Measurements from ENCODE around the gene OPCML.

The OPCML gene

GRCh38 chr11:132638423-132638822 is 893.9 kb downstream of the OPCML start:
- FAIRE-seq, result no peak

DNA sequence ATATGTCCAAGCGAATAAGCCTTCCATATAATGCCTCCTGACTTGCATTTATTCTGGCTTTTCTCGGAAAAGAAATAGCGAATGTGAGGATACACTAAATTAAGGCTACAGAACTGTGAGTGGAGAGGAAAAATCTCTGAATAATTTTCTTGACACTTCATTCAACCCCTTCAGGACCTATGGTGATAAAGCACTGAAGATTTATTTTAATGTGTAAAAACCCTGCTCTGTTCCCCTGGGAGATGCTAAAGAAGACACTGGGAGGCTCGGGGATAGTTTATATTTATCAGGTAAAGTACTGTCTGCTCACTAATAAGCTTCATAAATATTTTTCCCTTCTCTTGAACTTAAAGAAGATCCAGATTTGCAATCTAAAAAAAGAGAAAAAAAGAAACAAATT is 895.8 kb downstream of the OPCML start:
- no peak for FAIRE-seq

DNA sequence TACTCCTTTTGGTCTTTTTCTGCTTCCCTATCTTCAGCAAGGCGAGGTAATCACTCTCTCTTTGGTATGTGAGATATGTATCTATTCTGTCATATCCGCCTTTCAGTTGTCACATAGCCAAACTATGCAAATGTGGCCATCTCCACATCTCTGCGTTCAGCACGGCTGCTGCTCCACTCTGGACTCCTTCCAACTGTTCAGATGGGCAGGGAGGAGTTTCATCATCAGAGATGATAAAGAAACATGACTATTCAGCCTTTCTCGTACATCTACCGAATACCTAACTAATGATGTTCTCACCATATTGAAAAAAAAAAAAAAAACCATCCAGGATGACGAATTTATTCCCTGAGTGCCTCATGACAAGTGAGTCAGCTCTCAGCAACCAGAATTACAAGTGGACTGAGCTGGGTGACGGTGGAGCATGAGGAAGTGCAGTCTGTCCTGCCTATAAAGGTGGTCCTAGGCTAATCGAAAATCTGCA is 899.6 kb downstream of the OPCML start:
- no peak for FAIRE-seq

DNA sequence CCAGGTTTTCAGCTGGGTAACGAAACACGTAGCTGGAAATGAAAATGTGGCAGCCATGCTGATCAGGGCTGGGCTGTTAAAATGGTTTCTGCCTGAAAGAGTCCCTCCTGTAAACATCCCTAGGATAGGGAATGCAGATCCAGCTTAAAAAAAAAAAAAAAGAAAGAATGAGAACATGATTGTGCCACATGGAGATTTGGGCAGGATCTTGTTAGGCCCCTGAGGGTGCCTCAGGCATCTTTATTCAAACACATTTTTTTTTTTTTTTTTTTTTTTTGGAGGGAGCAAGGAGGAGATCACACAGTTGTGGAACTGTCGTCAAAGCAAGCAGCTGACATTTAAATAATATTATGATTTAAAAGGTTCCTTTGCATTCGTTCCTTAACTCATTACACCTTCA is 900.3 kb downstream of the OPCML start:
- no peak for FAIRE-seq

GRCh38 chr11:132627981-132628380 is 904.3 kb downstream of the OPCML start:
- no peak for FAIRE-seq

DNA sequence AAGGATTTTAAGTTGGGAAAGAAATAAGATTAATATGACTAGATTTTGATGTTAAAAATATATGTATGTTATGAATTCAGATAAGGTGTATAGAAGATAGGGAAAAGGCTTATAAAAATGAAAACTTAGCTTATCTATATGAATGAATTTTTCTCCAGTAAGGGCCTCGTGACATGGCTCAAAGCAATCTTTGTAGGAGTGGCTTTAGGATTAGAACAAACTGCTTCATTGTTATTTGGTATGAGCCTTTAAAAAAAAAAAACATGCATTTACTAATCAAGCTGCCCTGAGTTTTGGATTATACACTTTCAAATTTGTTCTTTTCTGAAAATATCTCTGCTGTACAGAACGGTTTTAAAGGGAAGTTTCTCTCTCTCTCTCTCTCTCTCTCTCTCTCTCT is 905.9 kb downstream of the OPCML start:
- no peak for FAIRE-seq

DNA sequence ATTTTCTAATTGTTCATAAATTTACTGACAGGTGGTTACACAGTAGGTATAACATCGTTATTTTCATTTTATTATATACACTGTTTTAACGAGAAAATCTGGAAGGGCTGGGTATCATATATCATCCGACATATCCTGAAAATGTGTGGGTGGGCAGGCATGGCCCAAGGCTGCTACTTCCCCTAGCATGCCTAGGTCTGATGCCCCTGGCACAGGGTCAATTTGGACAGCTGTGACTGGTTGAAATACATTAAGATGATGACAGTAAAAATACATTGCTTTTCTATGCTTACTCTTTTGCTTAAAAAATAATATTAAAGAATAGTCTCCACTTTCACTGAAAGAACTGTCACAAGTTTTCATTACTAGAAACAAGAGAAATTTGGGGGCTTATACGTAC is 908.8 kb downstream of the OPCML start:
- FAIRE-seq, result no peak

DNA sequence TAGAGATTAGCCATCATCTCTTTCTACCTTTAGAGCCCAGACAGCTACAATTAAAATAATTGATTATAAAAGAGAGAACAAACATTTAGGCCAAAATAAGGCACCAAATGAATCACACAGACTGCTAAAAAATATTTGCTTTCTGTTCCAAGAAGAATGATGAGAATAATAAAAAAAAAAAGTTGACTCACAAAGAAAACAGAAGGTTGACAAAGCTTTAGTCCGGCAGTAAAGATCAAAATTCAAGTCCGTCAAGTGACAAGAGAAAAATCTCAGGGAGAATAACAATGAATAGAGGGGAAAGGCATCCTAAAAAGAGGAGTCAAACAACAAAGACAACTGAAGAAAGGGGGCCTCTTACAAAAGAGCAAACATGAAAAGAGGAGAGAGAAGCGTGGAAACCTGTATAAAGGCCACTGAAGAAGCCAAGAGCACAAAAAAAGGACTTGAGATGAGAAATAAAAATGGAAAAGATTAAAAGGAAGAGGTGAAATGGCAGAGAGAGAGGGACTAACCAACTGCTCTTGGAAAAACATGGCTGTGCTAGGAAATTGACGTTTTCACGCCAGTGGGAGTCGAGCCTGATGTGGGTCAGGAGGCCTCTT is 910.2 kb downstream of the OPCML start:
- no peak for FAIRE-seq

- FAIRE-seq, result no peak
Observed at GRCh38 chr11:132620423-132620822, 911.9 kb downstream of the OPCML start.

- FAIRE-seq, result no peak
Observed at GRCh38 chr11:132610791-132611190, 921.5 kb downstream of the OPCML start.

GRCh38 chr11:132610216-132610615 is 922.1 kb downstream of the OPCML start:
- no peak for FAIRE-seq

DNA sequence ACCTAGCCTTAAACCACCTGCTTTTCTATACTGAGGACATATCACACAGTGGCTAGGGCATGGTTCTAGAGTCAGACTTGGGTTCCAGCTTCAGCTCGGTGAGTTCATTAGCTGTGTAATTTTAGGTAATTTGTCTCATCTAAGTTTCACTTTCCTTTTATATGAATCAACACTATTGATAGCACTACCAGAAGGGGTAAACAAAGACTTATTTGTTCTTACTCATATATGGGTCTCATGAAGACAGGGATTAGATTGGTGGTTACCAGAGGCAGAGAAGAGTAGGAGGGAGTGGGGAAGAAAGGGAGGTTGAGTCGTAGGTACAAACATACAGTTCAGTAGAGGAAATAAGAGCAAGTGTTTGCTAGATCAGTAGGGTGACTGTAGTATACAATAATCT is 924.7 kb downstream of the OPCML start:
- FAIRE-seq, result no peak

DNA sequence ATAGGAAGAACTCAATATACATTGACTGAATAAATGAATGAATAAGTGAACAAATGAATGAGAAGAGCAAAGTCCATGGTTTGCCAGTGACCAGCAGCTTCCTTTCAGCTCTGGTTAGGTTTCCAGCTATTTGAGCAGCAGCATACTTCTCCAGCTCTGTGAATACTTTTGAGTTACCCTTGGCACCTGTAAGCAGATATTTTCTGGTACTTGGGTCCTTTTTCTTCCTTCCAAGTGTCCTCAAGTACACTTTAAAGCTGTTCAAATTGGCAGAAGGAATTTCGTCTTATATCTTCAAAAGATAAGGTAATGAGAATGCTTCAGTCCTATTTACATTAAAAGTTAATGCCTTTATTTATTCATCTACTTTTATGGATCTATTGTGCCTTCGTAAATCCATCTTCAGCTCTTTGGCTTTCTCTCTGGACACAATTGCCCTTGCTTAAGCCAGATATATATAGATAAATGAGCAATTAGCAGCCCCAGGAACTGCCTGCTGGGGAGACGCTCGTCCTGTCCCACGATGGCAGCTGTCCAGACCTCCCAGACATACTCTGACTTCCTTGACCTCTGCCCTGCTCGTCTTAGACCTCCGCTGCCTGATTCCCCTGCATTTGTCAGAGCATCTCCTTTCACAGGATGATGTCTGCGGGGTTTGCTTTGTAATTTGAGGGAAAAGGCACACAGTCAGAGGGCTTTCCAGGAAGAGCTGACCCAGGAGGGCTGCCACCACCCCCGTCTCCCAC is 926.3 kb downstream of the OPCML start:
- FAIRE-seq, result no peak

DNA sequence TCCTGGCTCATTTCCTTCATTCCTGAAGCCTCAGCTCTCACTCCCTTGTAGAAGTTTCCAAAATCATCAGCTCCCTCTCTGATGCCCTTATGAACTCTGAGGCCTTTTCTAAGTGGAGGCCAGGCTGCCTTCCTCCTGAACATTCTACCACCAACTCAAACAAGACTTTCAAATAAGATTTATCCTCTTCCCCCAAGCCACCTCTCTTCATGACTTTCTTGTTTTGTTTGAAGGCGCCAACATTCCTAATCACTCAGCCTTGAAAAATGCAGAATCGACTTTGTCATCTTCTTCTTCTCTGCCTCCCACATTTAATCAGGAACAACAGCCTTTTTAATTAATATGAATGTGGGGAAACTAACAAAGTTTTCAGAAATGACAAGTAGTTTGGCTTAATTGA is 927.9 kb downstream of the OPCML start:
- no peak for FAIRE-seq

DNA sequence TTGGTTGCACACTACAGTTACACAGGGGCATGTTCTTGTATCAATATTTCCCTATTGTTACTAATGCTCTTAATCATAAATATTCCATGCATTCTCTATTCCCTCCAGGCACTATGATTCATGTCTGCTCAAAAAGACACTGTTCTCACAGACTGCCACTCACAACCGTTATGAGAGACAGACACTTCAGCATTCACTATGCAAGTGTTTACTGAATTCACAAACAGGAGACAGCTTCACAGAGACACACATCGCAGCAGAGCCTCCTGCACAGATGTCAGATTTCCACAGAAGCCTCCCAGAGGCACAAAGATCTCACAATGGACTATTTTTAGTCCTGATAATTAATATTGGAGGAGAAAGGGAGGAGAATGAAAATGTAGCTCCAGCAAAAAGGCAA is 930.4 kb downstream of the OPCML start:
- FAIRE-seq, result no peak

DNA sequence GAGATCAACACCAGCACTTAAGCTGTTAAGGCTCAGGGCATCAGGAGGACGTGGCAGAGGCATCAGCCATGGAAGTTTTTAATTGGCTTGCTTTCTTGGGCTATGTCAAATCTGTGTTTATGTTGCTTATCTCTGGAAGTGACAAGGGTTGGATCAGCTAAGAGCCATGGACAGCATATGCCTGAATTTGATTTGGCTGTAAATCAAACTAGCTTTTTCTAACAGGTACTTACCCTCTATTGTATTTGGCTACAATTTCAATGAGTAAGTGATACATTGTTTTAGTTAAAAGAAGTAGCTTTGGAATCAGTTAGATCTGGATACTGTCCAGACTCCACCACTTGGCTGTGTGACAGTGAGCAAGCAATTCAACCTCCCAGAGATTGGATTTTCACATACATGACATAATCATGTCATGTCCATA is 936.6 kb downstream of the OPCML start:
- FAIRE-seq, result no peak

- no peak for FAIRE-seq
Observed at GRCh38 chr11:132595246-132595645, 937.1 kb downstream of the OPCML start.

DNA sequence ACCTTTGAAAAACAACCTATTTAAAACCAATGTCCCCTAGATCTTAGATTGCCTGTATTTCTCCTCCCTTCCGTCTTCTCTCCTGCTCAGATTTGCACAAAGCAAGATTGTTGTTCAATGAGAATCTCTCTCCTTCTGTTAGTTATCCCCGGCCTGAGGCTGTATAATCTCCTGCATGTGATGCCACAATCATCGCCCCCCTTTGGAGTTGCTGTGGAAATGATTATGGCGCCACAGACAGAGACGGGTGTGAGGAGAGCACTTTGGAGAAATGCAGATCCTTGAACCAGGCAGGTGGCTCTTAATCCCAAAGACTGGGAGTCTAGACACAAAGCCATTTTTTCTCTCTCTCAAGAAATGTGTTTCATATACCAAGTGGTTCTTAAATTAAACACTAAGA is 941.3 kb downstream of the OPCML start:
- FAIRE-seq, result no peak

DNA sequence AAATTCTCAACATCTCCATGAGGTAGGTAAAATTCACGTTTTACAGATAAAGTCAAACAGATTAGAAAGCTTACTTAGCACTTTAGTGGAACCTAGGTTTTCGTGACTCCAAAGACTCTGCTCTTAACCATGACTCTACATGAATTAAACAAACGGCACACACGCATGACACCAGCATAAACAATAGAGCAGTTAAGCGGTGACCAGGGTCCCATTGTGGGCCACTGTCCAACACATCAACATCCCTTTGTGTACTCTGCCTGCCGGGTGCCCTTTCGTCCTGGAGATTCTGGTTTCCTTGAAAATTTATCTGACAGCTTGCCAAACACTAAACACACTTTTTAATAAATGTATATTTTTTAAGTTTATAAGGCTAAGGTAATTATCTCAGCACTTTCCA is 941.7 kb downstream of the OPCML start:
- no peak for FAIRE-seq

DNA sequence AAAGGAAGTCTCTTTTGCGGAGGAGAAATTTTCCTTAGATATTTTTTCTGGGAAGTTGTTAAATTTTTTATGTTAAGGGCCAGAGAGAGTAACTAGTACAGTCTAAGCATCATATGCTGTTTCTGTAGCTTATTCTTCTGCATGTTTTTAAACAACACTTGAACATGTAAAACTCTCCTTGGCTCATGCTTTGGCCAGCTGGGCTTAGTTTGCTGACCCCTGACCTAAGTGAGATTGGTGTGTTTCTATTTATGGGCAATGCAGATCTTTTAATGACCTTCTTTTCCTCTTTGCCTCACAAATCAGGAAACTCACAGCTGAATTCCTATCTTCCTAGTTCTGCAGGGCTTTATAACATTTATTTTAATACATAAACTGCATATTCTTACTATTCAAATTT is 942.5 kb downstream of the OPCML start:
- FAIRE-seq, result no peak

GRCh38 chr11:132588366-132588765 is 943.9 kb downstream of the OPCML start:
- FAIRE-seq, result no peak

- no peak for FAIRE-seq
Observed at GRCh38 chr11:132587716-132588115, 944.6 kb downstream of the OPCML start.

DNA sequence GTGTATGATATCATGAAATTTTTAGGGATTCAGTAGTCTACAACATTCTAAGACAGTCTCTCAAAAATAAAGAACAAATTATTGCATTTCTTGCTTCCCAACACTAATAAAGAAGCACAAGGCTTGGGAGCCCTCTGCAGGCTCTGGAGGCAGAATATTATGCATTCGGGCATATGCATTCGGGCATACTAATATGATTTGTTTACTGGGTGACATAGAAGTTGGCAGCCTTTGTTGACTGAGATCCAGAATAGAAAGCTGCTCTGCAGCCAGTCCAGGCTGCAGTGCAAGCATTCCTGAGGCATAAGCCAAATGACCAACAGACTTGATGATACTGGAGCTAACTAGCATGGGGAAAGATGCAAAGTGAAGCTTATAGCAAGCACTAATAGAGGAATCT is 945.5 kb downstream of the OPCML start:
- no peak for FAIRE-seq

DNA sequence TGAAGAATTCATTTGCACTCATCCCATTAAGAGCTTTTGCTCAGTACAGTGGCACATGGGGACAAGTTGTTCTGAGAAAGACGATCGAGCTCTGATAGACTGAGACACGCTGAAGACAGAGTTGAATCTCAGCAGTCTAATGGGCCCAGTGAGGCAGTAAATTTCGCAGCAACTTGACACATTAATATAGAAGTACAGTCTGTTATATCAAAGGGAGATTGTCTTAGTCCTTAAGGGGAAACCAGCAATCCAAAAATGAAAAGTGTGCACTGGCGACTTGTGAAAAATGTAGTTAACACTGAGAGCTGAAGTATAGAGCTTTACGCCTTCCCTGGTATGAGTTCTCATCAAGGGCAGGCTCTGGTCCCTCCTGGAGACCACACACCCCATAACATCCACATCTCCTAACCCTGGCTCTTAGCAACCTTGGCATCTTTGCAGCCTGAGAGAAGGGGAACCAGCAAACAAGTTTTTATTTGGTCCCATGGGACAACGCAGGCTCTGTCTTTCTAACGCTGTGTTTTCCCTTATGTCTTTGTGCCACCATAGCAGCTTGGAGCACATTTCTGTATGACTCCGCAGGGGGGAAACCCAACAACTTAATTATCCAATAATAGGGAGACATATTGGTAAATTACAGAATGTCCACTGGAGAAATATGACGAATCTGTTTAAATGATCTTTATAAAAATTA is 952.5 kb downstream of the OPCML start:
- FAIRE-seq, result no peak

Data from endometrium (tissue), 2 donors.